Endothelial cell of umbilical vein (primary cell): ENCODE results near the gene CASP4. TPM values are rescaled to one million over a fixed set of nuclear protein-coding genes. Genes with fewer than 3 reads are reported as not detected.

Source experiments
- BruUV-seq: library from RNA; stranded (reverse); fragments of 400-500 nt; replicated peaks from 2 replicates; lab custom pipeline; 2021; lab: Mats Ljungman, UMichigan
- CTCF ChIA-PET: fragments of 300-600, 350-600 bp; sonication (Branson Sonifier 250); formaldehyde crosslinking; loops from one replicate; lab custom pipeline; 2021; ENCODE audit warnings: antibody characterized with exemption, inconsistent platforms; lab: Charles Lee
- POLR2A ChIA-PET: fragments of 300-600, 350-600 bp; sonication (Branson Sonifier 250); formaldehyde crosslinking; loops from one replicate; lab custom pipeline; 2021; ENCODE audit warnings: antibody characterized with exemption, inconsistent platforms; lab: Charles Lee
- DNase-seq: peaks from one replicate; pipeline ENCODE4 v3.0.0-alpha.2; 2011; ENCODE audit warnings: low read depth, low spot score
- FAIRE-seq: peaks from 2 replicates; lab custom pipeline; 2011; peaks lifted over from hg19 to GRCh38; lab: Jason Lieb, UNC
- H2AFZ ChIP-seq: 2 replicates; pipeline ENCODE4 v1.6.0; 2012; ENCODE audit warnings: low read depth, low read length, control low read depth, inconsistent platforms
- H3K27ac ChIP-seq: 2 replicates; pipeline ENCODE4 v1.5.1; 2011; ENCODE audit warnings: low read depth, mild to moderate bottlenecking, control low read depth, low read length, moderate library complexity; ENCODE audit not compliant: insufficient read depth
- H3K27me3 ChIP-seq, 2 experiments: 2 replicates each; pipeline versions ENCODE4 v1.6.0 to v1.6.1; 2011; ENCODE audit warnings: low read length in 2 of 2, mixed read lengths in 1 of 2; ENCODE audit not compliant: control insufficient read depth in 2 of 2, insufficient read depth in 2 of 2
- H3K36me3 ChIP-seq, 2 experiments: 2 replicates in 1 of 2; 3 replicates in 1 of 2; pipeline ENCODE4 v1.5.1; 2011; ENCODE audit warnings: low read length in 2 of 2, mild to moderate bottlenecking in 1 of 2, moderate library complexity in 1 of 2; ENCODE audit not compliant: control insufficient read depth in 2 of 2, insufficient read depth in 2 of 2; ENCODE audit errors: extremely low read depth in 1 of 2
- H3K4me1 ChIP-seq: 3 replicates; pipeline ENCODE4 v1.5.1; 2011; ENCODE audit warnings: mild to moderate bottlenecking, low read length; ENCODE audit not compliant: control insufficient read depth, insufficient read depth; ENCODE audit errors: extremely low read depth
- H3K4me2 ChIP-seq: 2 replicates; pipeline ENCODE4 v1.6.1; 2011; ENCODE audit warnings: low read length, control low read depth, mixed read lengths; ENCODE audit not compliant: insufficient read depth
- H3K4me3 ChIP-seq, 3 experiments: fragments of 200-600 bp in 1 of 3; sonication (generic), shearing (Covaris generic) in 1 of 3; replicated peaks in 1 of 3; 2 replicates each; pipeline ENCODE4 v1.5.1; 2011 to 2016; ENCODE audit warnings: control low read depth in 3 of 3, low read length in 3 of 3, mild to moderate bottlenecking in 2 of 3, inconsistent platforms in 1 of 3, low read depth in 1 of 3, moderate library complexity in 1 of 3; ENCODE audit not compliant: insufficient read depth in 1 of 3
- H3K79me2 ChIP-seq: 2 replicates; pipeline ENCODE4 v1.6.0; 2012; ENCODE audit warnings: low read length, inconsistent platforms; ENCODE audit not compliant: control insufficient read depth, insufficient read depth
- H3K9ac ChIP-seq: replicated peaks from 2 replicates; pipeline ENCODE3; 2011; ENCODE audit warnings: low read length, control low read depth; ENCODE audit not compliant: insufficient read depth; ENCODE audit errors: extremely low read depth
- H3K9me1 ChIP-seq: replicated peaks from 3 replicates; pipeline ENCODE4 v1.6.0; 2011; ENCODE audit warnings: mild to moderate bottlenecking, low read length; ENCODE audit not compliant: control insufficient read depth, insufficient read depth; ENCODE audit errors: extremely low read depth
- H3K9me3 ChIP-seq: replicated peaks from 2 replicates; pipeline ENCODE4 v1.5.1; 2012; ENCODE audit warnings: low read length, inconsistent platforms; ENCODE audit not compliant: control insufficient read depth, insufficient read depth
- H4K20me1 ChIP-seq: replicated peaks from 2 replicates; pipeline ENCODE3; 2011; ENCODE audit warnings: mild to moderate bottlenecking, low read length; ENCODE audit not compliant: control insufficient read depth, insufficient read depth; ENCODE audit errors: extremely low read depth
- CTCF ChIP-seq, 2 donors: IDR thresholded peaks; 1 replicate in 1 of 2; 2 replicates in 1 of 2; pipeline ENCODE4 v1.5.1; 2011; ENCODE audit warnings: low read length in 2 of 2, mild to moderate bottlenecking in 2 of 2, moderate library complexity in 2 of 2, control low read depth in 1 of 2, inconsistent platforms in 1 of 2, low read depth in 1 of 2; ENCODE audit not compliant: insufficient read depth in 1 of 2; ENCODE audit errors: extremely low read depth in 1 of 2
- EZH2 ChIP-seq: IDR thresholded peaks from 2 replicates; pipeline ENCODE4 v1.6.1; 2012; ENCODE audit warnings: borderline replicate concordance, low read depth, mild to moderate bottlenecking, moderate library complexity, low read length, inconsistent platforms; ENCODE audit not compliant: severe bottlenecking
- FOS ChIP-seq: IDR thresholded peaks from 2 replicates; pipeline ENCODE4 v1.6.1; 2011; ENCODE audit warnings: mild to moderate bottlenecking, low read length, moderate library complexity, borderline replicate concordance; ENCODE audit not compliant: insufficient read depth
- GATA2 ChIP-seq: IDR thresholded peaks from 2 replicates; pipeline ENCODE4 v1.7.0; 2011; ENCODE audit warnings: low read depth, mild to moderate bottlenecking, moderate library complexity, mixed read lengths, low read length; ENCODE audit not compliant: insufficient read length, insufficient read depth
- JUN ChIP-seq: IDR thresholded peaks from 2 replicates; pipeline ENCODE4 v1.6.1; 2011; ENCODE audit warnings: borderline replicate concordance, low read depth; ENCODE audit not compliant: insufficient read length, insufficient read depth
- MYC ChIP-seq: IDR thresholded peaks from one replicate; pipeline ENCODE4 v1.6.1; 2011; ENCODE audit warnings: mild to moderate bottlenecking, low read depth, low read length
- POLR2A ChIP-seq: IDR thresholded peaks from 2 replicates; pipeline ENCODE4 v1.6.1; 2012; ENCODE audit warnings: low read depth, mild to moderate bottlenecking, control low read depth, low read length
- POLR2AphosphoS5 ChIP-seq: IDR thresholded peaks from 2 replicates; pipeline ENCODE4 v1.6.1; 2012; ENCODE audit warnings: low read depth, mild to moderate bottlenecking, control low read depth, low read length, moderate library complexity; ENCODE audit not compliant: insufficient read depth
- dilution Hi-C: fragments of 300-500 bp; cut with MboI; formaldehyde crosslinking; loops from one replicate; pipeline ENCODE4 v1.15.0; 2019; ENCODE audit warnings: low sequenced_read_pairs; ENCODE audit not compliant: extremely low pct_ligation_motif_present
- intact Hi-C: fragments of 100-400 bp; cut with micrococcal nuclease; formaldehyde crosslinking; loops from one replicate; pipeline ENCODE4 v1.10.0; 2022
- polyA plus RNA-seq, 4 experiments: library from polyadenylated mRNA; depleted of rRNA in 3 of 4; stranded (reverse) in 3 of 4; unstranded in 1 of 4; fragments of >200 nt; gene quantifications; 2 replicates each; pipeline versions ENCODE4 v1.2.1 to v1.2.3, GENCODE V29; 2011 to 2012; ENCODE audit warnings: missing spikeins in 1 of 4
- total RNA-seq: library from RNA; stranded (reverse); gene quantifications from 2 replicates; pipeline ENCODE4 v1.2.3, GENCODE V29; 2021
- TF ChIP-seq, protein P1 (sequence below): IDR thresholded peaks from 2 replicates; pipeline ENCODE4 v1.6.1; 2011; ENCODE audit not compliant: insufficient read depth, insufficient read length

Gene CASP4
- total and polyA plus RNA-seq, 2 donors (not counting 3 experiments of a cell fraction or from before 2014, with no cell fraction given) = 83.1 to 89.1 TPM

DNA sequence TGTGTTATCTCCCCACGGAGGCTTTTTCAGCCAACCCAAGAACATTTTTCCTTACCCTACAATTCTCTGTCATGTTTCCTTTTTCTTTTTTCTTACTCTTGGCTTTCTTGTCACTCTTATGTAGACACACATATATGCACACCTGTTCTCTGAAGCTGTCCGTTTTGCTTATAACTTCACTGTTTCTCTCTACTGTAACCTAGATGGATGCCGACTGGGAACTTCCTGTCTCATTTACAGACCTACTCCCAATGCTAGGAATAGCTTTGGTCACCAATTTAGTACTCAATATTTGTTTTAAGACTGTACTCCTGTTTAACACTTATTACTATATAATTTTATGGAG is 60.2 kb downstream of the CASP4 start:
- Histone ChIP-seq H3K4me2 (no peak overlapping the region), H3K9me3 (no peaks in the 10 kb centered on the region), H3K27me3 (no peaks in the 10 kb centered on the region), H3K9ac (no peak overlapping the region), H2AFZ (no peak overlapping the region), H3K79me2 (no peaks in the 10 kb centered on the region), H3K36me3 (peaks cover 0 to 8% of the 10 kb centered on the region in 2 experiments), H3K9me1 (no peaks in the 10 kb centered on the region), H3K4me3 (no peak overlapping the region), H3K27ac (no peak overlapping the region), H4K20me1 (no peaks in the 10 kb centered on the region), H3K4me1 (no peaks in the 10 kb centered on the region)
- BruUV-seq = no TSS peak
- intact Hi-C loops = no loop called here
- ChIA-PET CTCF (interaction anchor here (1.1 kb wide), 1 partner anchor 8 kb away, joined by 3 read pairs; no protein-coding TSS in a partner anchor), POLR2A (no interaction called here)
- TF ChIP-seq MYC (no peak), FOS (no peak), EZH2 (no peak), POLR2AphosphoS5 (no peak), JUN (no peak), GATA2 (no peak), CTCF (IDR thresholded peaks at IDR 0.05; ENCODE audit: extremely low read depth in 1 of 2, insufficient read depth in 1 of 2, low read depth in 1 of 2, low read length in 2 of 2) (no peak), POLR2A (no peak)
- TF ChIP-seq, protein P1, sequence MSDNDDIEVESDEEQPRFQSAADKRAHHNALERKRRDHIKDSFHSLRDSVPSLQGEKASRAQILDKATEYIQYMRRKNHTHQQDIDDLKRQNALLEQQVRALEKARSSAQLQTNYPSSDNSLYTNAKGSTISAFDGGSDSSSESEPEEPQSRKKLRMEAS = no peak
- FAIRE-seq (no peak), DNase-seq (no peak)
- dilution Hi-C loops = no loop called here
